H9 (cell line): ENCODE results near the gene RAB33B. TPM values are rescaled to one million over a fixed set of nuclear protein-coding genes. Genes with fewer than 3 reads are reported as not detected.

Source experiments
- DNase-seq: peaks from one replicate; pipeline ENCODE4 v3.0.0-alpha.2; 2017
- H2AFZ ChIP-seq: one replicate; pipeline ENCODE4 v1.6.1; 2013; ENCODE audit warnings: mild to moderate bottlenecking, low read length, control low read depth, moderate library complexity
- H2AK5ac ChIP-seq: 2 replicates; pipeline ENCODE4 v1.6.1; 2013; ENCODE audit warnings: low read length, control low read depth, mixed read lengths; ENCODE audit not compliant: insufficient read length
- H2BK120ac ChIP-seq: one replicate; pipeline ENCODE4 v1.6.1; 2013; ENCODE audit warnings: low read depth, mild to moderate bottlenecking, low read length, control low read depth, inconsistent platforms; ENCODE audit not compliant: poor library complexity, severe bottlenecking
- H2BK12ac ChIP-seq: 2 replicates; pipeline ENCODE4 v1.6.1; 2013; ENCODE audit warnings: low read length, control low read depth, mixed read lengths, low read depth; ENCODE audit not compliant: insufficient read length
- H2BK15ac ChIP-seq: 2 replicates; pipeline ENCODE4 v1.6.1; 2013; ENCODE audit warnings: low read depth, low read length, control low read depth
- H2BK20ac ChIP-seq: one replicate; pipeline ENCODE4 v1.6.1; 2013; ENCODE audit warnings: low read depth, mild to moderate bottlenecking, low read length, control low read depth, inconsistent platforms; ENCODE audit not compliant: poor library complexity, severe bottlenecking
- H2BK5ac ChIP-seq: 2 replicates; pipeline ENCODE4 v1.6.1; 2013; ENCODE audit warnings: low read length, control low read depth, mixed read lengths; ENCODE audit not compliant: insufficient read length
- H3K14ac ChIP-seq: 2 replicates; pipeline ENCODE4 v1.6.1; 2013; ENCODE audit warnings: low read length, control low read depth; ENCODE audit not compliant: insufficient read depth
- H3K18ac ChIP-seq: 2 replicates; pipeline ENCODE4 v1.6.1; 2013; ENCODE audit warnings: low read depth, mild to moderate bottlenecking, mixed read lengths, low read length, control low read depth; ENCODE audit not compliant: insufficient read length
- H3K23ac ChIP-seq: 2 replicates; pipeline ENCODE4 v1.6.1; 2013; ENCODE audit warnings: low read length, control low read depth, mixed read lengths, low read depth; ENCODE audit not compliant: insufficient read length
- H3K23me2 ChIP-seq: 2 replicates; pipeline ENCODE4 v1.6.1; 2013; ENCODE audit warnings: low read depth, mild to moderate bottlenecking, mixed read lengths, low read length, control low read depth; ENCODE audit not compliant: insufficient read length, poor library complexity, severe bottlenecking
- H3K27ac ChIP-seq: 2 replicates; pipeline ENCODE4 v1.5.1; 2013; ENCODE audit warnings: low read length, control low read depth, mixed read lengths, low read depth; ENCODE audit not compliant: insufficient read length
- H3K27me3 ChIP-seq: 2 replicates; pipeline ENCODE4 v1.6.1; 2013; ENCODE audit warnings: low read length, control low read depth, inconsistent platforms; ENCODE audit not compliant: insufficient read depth
- H3K4ac ChIP-seq: 2 replicates; pipeline ENCODE4 v1.6.1; 2013; ENCODE audit warnings: low read depth, mild to moderate bottlenecking, control low read depth, inconsistent platforms, low read length, moderate library complexity
- H3K4me1 ChIP-seq: 2 replicates; pipeline ENCODE4 v1.6.1; 2013; ENCODE audit warnings: low read length, control low read depth, inconsistent platforms; ENCODE audit not compliant: insufficient read depth
- H3K4me2 ChIP-seq: 2 replicates; pipeline ENCODE4 v1.6.1; 2013; ENCODE audit warnings: low read length, control low read depth, mixed read lengths; ENCODE audit not compliant: insufficient read length, insufficient read depth
- H3K56ac ChIP-seq: 2 replicates; pipeline ENCODE4 v1.6.1; 2013; ENCODE audit warnings: low read depth, mild to moderate bottlenecking, mixed read lengths, low read length, control low read depth; ENCODE audit not compliant: insufficient read length
- H3K79me1 ChIP-seq: 2 replicates; pipeline ENCODE4 v1.6.1; 2013; ENCODE audit warnings: low read depth, mild to moderate bottlenecking, moderate library complexity, low read length, control low read depth, inconsistent platforms; ENCODE audit not compliant: insufficient read depth, poor library complexity, severe bottlenecking
- H3K79me2 ChIP-seq: 2 replicates; pipeline ENCODE4 v1.6.1; 2013; ENCODE audit warnings: low read length, control low read depth, inconsistent platforms; ENCODE audit not compliant: insufficient read depth
- H3K9ac ChIP-seq: 2 replicates; pipeline ENCODE4 v1.6.1; 2013; ENCODE audit warnings: low read length, control low read depth, mixed read lengths; ENCODE audit not compliant: insufficient read length; ENCODE audit errors: extremely low read depth
- H3K9me3 ChIP-seq: one replicate; pipeline ENCODE4 v1.6.1; 2013; ENCODE audit warnings: low read depth, low read length, inconsistent platforms; ENCODE audit not compliant: control insufficient read depth
- H3T11ph ChIP-seq: one replicate; pipeline ENCODE4 v1.6.1; 2013; ENCODE audit warnings: mild to moderate bottlenecking, low read length, control low read depth, inconsistent platforms
- H4K20me1 ChIP-seq: one replicate; pipeline ENCODE4 v1.6.1; 2013; ENCODE audit not compliant: control insufficient read depth, insufficient read length, insufficient read depth
- H4K5ac ChIP-seq: 2 replicates; pipeline ENCODE4 v1.6.1; 2013; ENCODE audit warnings: low read depth, mild to moderate bottlenecking, mixed read lengths, low read length, control low read depth; ENCODE audit not compliant: insufficient read length
- H4K8ac ChIP-seq: replicated peaks from 2 replicates; pipeline ENCODE4 v1.6.1; 2013; ENCODE audit warnings: low read length, control low read depth, mixed read lengths, low read depth; ENCODE audit not compliant: insufficient read length
- H4K91ac ChIP-seq: 2 replicates; pipeline ENCODE4 v1.6.1; 2013; ENCODE audit warnings: low read depth, mild to moderate bottlenecking, moderate library complexity, mixed read lengths, low read length, control low read depth; ENCODE audit not compliant: insufficient read length
- H3K27ac Mint-ChIP-seq, 3 experiments: 2 replicates in 2 of 3; 3 replicates in 1 of 3; pipeline ENCODE4 v1.8.0; 2020 to 2021; ENCODE audit warnings: mixed read lengths in 3 of 3, mild to moderate bottlenecking in 1 of 3, moderate library complexity in 1 of 3
- H3K27me3 Mint-ChIP-seq: 2 replicates; pipeline ENCODE4 v1.8.0; 2021; ENCODE audit warnings: low read depth, mild to moderate bottlenecking, moderate library complexity, mixed read lengths
- H3K36me3 Mint-ChIP-seq, 3 experiments: 2 replicates in 2 of 3; 3 replicates in 1 of 3; pipeline ENCODE4 v1.8.0; 2020 to 2021; ENCODE audit warnings: low read depth in 3 of 3, mixed read lengths in 3 of 3; ENCODE audit not compliant: insufficient read depth in 1 of 3
- H3K4me1 Mint-ChIP-seq, 2 experiments: 2 replicates each; pipeline ENCODE4 v1.8.0; 2020; ENCODE audit warnings: mixed read lengths in 2 of 2
- H3K4me3 Mint-ChIP-seq, 2 experiments: 2 replicates in 1 of 2; 3 replicates in 1 of 2; pipeline ENCODE4 v1.8.0; 2020 to 2021; ENCODE audit warnings: mild to moderate bottlenecking in 2 of 2, mixed read lengths in 2 of 2, moderate library complexity in 1 of 2
- H3K9me3 Mint-ChIP-seq, 2 experiments: 2 replicates in 1 of 2; 3 replicates in 1 of 2; pipeline ENCODE4 v1.8.0; 2020; ENCODE audit warnings: mild to moderate bottlenecking in 2 of 2, mixed read lengths in 2 of 2, moderate library complexity in 1 of 2
- WGBS: extraction: QIAGEN DNeasy Blood & Tissue Kit; methylation state at CpG from one replicate; pipeline ENCODE4 v1.1.7; 2013; ENCODE audit warnings: missing lambda C conversion rate, low lambda C conversion rate, mixed read lengths; ENCODE audit not compliant: insufficient read length; ENCODE audit errors: extremely low coverage; 5-methylcytosine and 5-hydroxymethylcytosine counted together
- total RNA-seq: library from RNA; stranded (reverse); gene quantifications from 2 replicates; pipeline ENCODE4 v1.2.1, GENCODE V29; 2021
- TF ChIP-seq, protein P1 (sequence below): fragments of 200-600 bp; sonication (generic); conservative IDR thresholded peaks from 3 replicates; pipeline ENCODE4 v1.8.0; 2021; ENCODE audit warnings: antibody characterized with exemption, mild to moderate bottlenecking

Gene RAB33B
- total RNA-seq, 1 experiment from 2014 or later: 7.7 TPM

DNA sequence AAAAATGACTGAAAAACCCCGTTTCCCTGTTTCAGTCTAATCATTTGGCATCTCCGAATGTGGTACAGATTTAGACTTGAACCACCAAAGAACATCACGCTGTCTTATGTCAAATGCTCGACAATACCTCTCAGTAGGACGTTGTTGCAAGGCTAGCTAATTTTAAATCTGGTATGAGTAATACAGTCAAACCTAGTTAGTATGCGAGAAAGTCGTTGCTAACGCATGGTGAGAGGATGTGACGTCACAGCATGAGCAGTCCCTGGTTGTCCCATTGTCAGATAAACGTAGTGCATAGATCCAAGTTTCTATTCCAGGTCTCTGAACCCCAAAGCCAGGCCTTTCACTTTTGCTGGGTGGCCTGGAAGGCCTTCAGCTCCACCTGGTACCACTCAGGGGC lies 57.4 kb downstream of the RAB33B start:
- H3K27ac Mint-ChIP-seq: no peak overlapping the region
- no peak overlapping the region for H3K9ac ChIP-seq
- DNase-seq: no peak
- H2BK20ac ChIP-seq: no peak overlapping the region
- H3K79me2 ChIP-seq: no peaks in the 10 kb centered on the region
- peaks cover 14 to 24% of the 10 kb centered on the region in 2 experiments for H3K4me1 Mint-ChIP-seq
- no peak overlapping the region for H2BK120ac ChIP-seq
- no peaks in the 10 kb centered on the region; a peak in 1 of 7 replicates for H3K36me3 Mint-ChIP-seq
- H3K14ac ChIP-seq: no peak overlapping the region
- TF ChIP-seq, protein P1, sequence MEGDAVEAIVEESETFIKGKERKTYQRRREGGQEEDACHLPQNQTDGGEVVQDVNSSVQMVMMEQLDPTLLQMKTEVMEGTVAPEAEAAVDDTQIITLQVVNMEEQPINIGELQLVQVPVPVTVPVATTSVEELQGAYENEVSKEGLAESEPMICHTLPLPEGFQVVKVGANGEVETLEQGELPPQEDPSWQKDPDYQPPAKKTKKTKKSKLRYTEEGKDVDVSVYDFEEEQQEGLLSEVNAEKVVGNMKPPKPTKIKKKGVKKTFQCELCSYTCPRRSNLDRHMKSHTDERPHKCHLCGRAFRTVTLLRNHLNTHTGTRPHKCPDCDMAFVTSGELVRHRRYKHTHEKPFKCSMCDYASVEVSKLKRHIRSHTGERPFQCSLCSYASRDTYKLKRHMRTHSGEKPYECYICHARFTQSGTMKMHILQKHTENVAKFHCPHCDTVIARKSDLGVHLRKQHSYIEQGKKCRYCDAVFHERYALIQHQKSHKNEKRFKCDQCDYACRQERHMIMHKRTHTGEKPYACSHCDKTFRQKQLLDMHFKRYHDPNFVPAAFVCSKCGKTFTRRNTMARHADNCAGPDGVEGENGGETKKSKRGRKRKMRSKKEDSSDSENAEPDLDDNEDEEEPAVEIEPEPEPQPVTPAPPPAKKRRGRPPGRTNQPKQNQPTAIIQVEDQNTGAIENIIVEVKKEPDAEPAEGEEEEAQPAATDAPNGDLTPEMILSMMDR: no peak
- no peaks in the 10 kb centered on the region for H3K27me3 Mint-ChIP-seq
- H3T11ph ChIP-seq: no peak overlapping the region
- no peaks in the 10 kb centered on the region for H3K27me3 ChIP-seq
- no peaks in the 10 kb centered on the region for H3K9me3 Mint-ChIP-seq
- no peaks in the 10 kb centered on the region for H3K79me1 ChIP-seq
- H3K9me3 ChIP-seq: no peaks in the 10 kb centered on the region
- no peaks in the 10 kb centered on the region for H4K20me1 ChIP-seq
- no peak overlapping the region for H3K4me2 ChIP-seq
- H2BK15ac ChIP-seq: no peak overlapping the region
- no peaks in the 10 kb centered on the region for H3K4me1 ChIP-seq
- no peak overlapping the region for H3K23ac ChIP-seq
- no peak overlapping the region for H4K8ac ChIP-seq
- WGBS: no CpG with 5 or more reads among the region's 10 CpGs
- H4K5ac ChIP-seq: no peak overlapping the region
- H3K56ac ChIP-seq: no peak overlapping the region
- H3K27ac ChIP-seq: no peak overlapping the region
- no peak overlapping the region for H2AFZ ChIP-seq
- H4K91ac ChIP-seq: no peak overlapping the region
- H3K18ac ChIP-seq: no peak overlapping the region
- H3K4ac ChIP-seq: no peak overlapping the region
- H3K4me3 Mint-ChIP-seq: no peak overlapping the region
- H2BK12ac ChIP-seq: no peak overlapping the region
- H2BK5ac ChIP-seq: no peak overlapping the region
- no peaks in the 10 kb centered on the region for H3K23me2 ChIP-seq
- H2AK5ac ChIP-seq: no peak overlapping the region
